Keratinocyte (primary cell): ENCODE data around the gene DAO.

Experiments
- EZH2 ChIP-seq: IDR thresholded peaks from one replicate; pipeline ENCODE4 v1.6.1; 2012; ENCODE audit warnings: inconsistent platforms, mild to moderate bottlenecking, low read length, moderate library complexity
- TF ChIP-seq, protein P1 (sequence below), 3 experiments: IDR thresholded peaks in 1 of 3; conservative IDR thresholded peaks in 1 of 3; optimal IDR thresholded peaks in 1 of 3; 2 replicates in 2 of 3; 3 replicates in 1 of 3; pipeline versions ENCODE3 to v1.5.1; 2011; ENCODE audit warnings: low read length in 3 of 3, mild to moderate bottlenecking in 3 of 3, moderate library complexity in 2 of 3, control low read depth in 1 of 3, inconsistent platforms in 1 of 3; ENCODE audit not compliant: insufficient read depth in 2 of 3; ENCODE audit errors: extremely low read depth in 1 of 3

DNA sequence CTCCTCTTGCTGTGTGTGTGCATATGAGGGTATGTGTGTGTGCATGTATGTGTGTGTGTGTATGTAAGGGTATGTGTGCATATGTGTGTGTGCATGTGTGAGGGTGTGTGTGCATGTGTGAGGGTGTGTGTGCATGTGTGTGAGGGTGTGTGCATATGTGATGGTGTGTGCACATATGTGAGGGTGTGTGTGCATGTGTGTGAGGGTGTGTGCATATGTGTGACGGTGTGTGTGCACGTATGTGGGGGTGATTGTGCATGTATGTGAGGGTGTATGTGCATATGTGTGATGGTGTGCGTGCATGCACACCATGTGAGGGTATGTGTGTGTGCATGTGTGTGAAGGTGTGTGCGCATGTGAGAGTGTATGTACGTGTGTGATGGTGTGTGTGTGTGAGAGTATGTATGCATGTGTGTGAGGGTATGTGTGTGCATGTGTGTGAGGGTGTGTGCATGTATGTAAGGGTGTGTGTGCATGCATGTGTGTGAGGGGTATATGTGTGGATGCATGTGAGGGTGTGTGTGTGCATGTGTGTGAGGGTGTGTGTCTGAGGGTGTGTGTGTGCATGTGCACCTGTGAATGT lies 15.4 kb downstream of the DAO start:
- TF ChIP-seq, protein P1, sequence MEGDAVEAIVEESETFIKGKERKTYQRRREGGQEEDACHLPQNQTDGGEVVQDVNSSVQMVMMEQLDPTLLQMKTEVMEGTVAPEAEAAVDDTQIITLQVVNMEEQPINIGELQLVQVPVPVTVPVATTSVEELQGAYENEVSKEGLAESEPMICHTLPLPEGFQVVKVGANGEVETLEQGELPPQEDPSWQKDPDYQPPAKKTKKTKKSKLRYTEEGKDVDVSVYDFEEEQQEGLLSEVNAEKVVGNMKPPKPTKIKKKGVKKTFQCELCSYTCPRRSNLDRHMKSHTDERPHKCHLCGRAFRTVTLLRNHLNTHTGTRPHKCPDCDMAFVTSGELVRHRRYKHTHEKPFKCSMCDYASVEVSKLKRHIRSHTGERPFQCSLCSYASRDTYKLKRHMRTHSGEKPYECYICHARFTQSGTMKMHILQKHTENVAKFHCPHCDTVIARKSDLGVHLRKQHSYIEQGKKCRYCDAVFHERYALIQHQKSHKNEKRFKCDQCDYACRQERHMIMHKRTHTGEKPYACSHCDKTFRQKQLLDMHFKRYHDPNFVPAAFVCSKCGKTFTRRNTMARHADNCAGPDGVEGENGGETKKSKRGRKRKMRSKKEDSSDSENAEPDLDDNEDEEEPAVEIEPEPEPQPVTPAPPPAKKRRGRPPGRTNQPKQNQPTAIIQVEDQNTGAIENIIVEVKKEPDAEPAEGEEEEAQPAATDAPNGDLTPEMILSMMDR (optimal IDR thresholded peaks at IDR 0.05 in 1 of 3, IDR thresholded peaks at IDR 0.05 in 1 of 3, conservative IDR thresholded peaks at IDR 0.05 in 1 of 3; ENCODE audit: extremely low read depth in 1 of 3, insufficient read depth in 2 of 3, low read length in 3 of 3) = no peak
- no peak for TF ChIP-seq EZH2
